SU-DHL-6 (cell line): ENCODE measurements around the gene RPL13A.
A peak's percentile ranks its signal among the peaks of the same experiment; 100 is the strongest.

ENCODE experiments used
- CTCF ChIP-seq: fragments of 200-600 bp; sonication (generic); IDR thresholded peaks from one replicate; pipeline ENCODE4 v1.5.1; 2017; ENCODE audit warnings: antibody characterized with exemption, mild to moderate bottlenecking, low read length, moderate library complexity; ENCODE audit not compliant: insufficient read depth, poor library complexity, severe bottlenecking
- EZH2phosphoT487 ChIP-seq: fragments of 200-600 bp; sonication (generic), shearing (Covaris generic); conservative IDR thresholded peaks from 2 replicates; pipeline ENCODE4 v1.6.1; 2018; ENCODE audit warnings: mild to moderate bottlenecking, antibody characterized with exemption, low read length, moderate library complexity, mixed read lengths

- peak; percentile 58 for TF ChIP-seq CTCF
- TF ChIP-seq EZH2phosphoT487: no peak
Measured at GRCh38 chr19:49475995-49476880, 11.2 kb upstream of the RPL13A start.
